NCI-H748 treated with DMSO at 0.1 percent for 48 hours (cell line): ENCODE measurements around the gene CST9.

Experiments used
- DNase-seq: peaks from one replicate; lab custom pipeline; 2025; lab: John Stamatoyannopoulos, UW

The CST9 gene

DNA sequence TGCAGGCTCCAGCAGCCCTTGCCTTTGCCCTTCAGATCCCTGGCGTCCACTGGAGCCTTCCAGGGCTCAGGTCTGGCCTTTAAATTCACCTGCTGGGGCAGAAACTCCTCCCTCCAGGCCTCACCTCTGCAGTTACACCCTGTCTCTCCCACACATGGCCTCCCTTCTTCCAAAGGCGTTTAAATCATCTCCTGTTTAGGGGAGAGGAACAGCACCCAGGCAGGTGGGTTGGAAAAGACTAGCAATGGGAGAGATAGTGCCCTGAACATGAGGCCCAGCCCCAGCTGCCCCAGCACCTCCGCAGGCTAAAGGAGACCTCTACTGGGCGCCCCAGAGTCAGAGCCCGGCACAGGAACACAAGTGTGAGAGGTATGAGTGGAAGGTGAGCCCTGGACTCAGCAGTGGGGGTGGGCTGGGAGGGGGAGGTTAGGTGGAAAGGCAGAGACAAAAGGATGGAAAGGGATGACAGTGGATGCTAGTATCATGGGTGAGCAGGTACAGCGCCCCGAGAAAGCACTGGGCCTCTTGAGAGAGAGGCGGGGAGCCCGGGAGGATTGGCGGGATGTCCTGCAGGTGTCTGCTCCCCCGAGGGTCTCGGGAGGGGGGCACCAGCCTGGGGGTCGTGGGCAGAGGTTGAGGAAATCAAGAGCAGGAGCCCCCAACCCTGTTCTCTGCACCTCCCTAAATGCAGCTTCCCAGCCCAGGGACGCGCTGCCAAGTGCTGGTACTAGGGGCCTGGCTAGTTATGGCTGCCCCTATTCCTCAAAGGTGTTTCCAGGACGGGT is at the start of gene CST9:
Gene CST9, minus strand, starts transcription at position 51 of the 785 bp plus-strand sequence. CDS start 53 bp downstream, outside the sequence.
- DNase-seq, result no peak

GRCh38 chr20:23654717-23655116 is 49.0 kb upstream of the CST9 start:
- no peak for DNase-seq

DNA sequence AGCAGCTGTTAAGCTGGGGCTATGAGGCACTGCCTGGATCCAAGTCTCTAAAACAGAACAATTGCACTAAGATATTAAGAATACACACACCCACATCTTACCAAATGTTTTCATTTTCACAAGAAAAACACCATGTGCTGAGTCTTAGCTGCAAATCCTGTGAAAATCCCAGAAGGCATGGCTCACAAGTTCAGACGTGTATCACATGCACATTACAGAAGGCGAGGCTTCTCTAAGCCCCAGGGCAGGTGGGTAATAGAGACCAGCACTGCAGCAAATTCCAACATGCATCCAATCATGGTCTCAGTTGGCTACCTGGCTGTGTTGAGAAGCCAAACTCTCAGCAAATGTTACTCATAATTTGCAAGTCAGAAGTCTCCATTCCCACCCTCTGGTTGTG is 48.3 kb upstream of the CST9 start:
- no peak for DNase-seq

DNA sequence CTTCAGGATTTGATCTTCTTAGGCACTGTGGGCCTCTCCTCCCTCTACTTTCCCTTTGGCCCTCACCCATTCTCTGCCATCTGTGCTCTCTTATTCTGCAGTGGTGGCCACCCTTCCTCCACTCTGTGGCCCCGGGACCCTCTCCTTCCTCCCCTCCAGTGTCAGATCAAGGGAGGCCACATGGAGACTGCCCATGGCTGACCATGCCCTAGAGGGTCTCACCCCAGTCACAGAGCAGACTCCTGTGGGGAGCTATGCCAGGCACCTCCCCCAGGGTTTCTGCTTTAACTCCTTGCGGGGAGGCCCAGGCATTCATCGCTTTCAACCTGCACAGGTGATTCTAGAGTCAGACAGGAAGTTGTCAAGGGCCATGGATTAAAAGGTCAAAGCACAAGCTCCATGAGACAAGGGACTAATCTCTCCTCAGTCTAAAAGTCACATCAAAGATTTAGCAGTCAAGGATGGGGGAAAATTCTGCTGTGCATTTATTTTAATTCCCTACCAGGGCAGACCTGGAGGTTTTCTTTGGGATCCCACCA is 47.8 kb upstream of the CST9 start:
- DNase-seq, result no peak

DNA sequence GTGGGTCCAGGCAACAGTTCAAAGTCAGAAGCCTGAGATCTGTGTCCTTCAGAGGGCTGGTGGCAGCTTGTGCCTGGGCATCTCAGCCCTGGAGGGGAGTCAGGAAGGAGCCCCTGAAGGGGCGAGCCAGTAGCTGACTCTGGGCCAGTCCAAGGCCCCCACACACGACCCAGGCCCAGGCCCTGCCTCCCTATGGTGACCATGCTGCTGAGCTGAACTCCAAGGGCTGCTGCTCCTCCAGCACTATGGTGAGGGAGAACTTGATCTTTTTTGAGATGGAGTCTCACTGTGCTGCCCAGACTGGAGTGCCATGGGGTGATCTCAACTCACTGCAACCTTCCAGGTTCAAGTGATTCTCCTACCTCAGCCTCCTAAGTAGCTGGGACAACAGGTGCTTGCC is 47.2 kb upstream of the CST9 start:
- DNase-seq, result no peak

GRCh38 chr20:23652371-23652770 is 46.7 kb upstream of the CST9 start:
- DNase-seq, result no peak

GRCh38 chr20:23651117-23651516 is 45.4 kb upstream of the CST9 start:
- no peak for DNase-seq

- DNase-seq, result no peak
Measured at GRCh38 chr20:23649830-23650417, 44.2 kb upstream of the CST9 start.

- no peak for DNase-seq
Measured at GRCh38 chr20:23649242-23649641, 43.5 kb upstream of the CST9 start.

- DNase-seq, result no peak
Measured at GRCh38 chr20:23647346-23647745, 41.6 kb upstream of the CST9 start.

GRCh38 chr20:23646106-23646873 is 40.6 kb upstream of the CST9 start:
- no peak for DNase-seq

DNA sequence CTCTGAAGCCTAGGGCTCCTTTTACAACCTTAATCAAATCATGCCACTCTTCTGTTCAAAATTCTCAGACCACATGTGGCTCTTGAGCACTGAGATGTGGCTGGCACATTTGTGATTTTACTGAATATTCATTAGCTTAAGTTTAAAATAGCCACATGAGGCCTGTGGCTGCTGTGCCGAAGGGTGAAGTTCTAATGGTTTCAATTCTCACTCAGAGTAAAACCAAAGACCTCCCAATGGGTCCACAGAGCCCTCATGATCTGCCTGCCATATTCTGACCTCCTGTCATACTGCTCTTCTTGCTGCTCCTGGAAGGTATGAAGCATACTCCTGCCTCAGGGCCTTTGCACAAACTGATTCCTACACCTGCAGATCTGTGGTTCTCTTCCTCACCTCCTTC is 39.9 kb upstream of the CST9 start:
- no peak for DNase-seq

GRCh38 chr20:23644164-23644563 is 38.4 kb upstream of the CST9 start:
- no peak for DNase-seq

DNA sequence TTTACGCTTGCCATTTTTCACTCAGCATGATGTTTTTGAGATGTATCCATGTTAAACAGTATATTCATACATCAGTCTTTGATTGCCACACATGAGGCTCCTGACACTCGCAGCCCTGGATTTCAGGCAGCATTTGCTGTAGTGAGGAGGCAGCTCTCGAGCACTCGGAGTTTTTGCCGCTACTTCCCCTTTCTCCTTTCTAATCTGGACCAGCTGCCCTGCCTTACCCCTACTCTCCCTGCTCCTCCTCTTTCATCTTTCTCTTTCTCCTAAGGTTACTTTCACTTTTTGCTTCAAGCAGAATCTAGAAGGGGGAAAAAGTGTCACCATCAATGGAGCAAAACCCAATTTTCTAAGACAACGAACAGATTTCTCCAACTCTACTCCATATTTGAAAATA is 37.9 kb upstream of the CST9 start:
- no peak for DNase-seq

DNA sequence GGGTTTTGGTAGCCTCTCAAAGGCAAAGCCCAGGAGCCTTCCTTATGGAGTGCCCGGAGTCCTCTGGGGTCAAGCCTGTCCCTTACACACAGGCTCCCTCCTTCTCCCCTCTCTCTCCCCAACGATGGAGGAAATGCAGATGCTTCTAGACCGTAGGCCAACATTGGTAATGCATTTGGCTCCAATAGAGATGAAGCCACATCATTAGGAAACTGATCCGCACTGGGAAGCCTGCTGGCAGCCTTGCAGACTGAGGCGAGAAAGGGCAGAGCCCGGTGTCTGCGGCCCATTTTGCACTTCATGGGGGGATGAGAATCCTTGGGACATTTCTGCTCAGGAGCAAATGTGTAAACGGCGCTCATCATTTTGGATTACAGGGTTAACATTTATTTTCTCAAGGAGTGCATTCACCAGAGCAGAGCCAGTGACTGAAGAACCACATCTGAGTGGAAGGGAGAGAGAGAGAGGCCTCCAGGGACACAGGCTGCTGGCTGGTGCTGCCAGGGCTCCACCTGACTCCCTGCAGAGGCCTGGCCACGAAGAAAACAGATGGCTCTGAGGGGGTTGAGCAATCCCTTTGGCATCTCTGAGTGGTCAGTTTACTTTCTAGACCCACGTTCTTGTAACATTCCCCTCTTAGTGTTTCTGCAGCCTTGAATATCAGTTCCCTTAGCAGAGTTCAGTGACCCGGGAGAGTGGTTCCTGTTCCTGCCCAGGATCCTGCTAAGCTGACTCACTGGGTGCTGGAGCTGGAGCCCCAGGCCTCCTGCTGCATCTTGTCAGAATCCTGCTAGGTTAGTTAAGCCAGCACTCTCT is 36.4 kb upstream of the CST9 start:
- no peak for DNase-seq

DNA sequence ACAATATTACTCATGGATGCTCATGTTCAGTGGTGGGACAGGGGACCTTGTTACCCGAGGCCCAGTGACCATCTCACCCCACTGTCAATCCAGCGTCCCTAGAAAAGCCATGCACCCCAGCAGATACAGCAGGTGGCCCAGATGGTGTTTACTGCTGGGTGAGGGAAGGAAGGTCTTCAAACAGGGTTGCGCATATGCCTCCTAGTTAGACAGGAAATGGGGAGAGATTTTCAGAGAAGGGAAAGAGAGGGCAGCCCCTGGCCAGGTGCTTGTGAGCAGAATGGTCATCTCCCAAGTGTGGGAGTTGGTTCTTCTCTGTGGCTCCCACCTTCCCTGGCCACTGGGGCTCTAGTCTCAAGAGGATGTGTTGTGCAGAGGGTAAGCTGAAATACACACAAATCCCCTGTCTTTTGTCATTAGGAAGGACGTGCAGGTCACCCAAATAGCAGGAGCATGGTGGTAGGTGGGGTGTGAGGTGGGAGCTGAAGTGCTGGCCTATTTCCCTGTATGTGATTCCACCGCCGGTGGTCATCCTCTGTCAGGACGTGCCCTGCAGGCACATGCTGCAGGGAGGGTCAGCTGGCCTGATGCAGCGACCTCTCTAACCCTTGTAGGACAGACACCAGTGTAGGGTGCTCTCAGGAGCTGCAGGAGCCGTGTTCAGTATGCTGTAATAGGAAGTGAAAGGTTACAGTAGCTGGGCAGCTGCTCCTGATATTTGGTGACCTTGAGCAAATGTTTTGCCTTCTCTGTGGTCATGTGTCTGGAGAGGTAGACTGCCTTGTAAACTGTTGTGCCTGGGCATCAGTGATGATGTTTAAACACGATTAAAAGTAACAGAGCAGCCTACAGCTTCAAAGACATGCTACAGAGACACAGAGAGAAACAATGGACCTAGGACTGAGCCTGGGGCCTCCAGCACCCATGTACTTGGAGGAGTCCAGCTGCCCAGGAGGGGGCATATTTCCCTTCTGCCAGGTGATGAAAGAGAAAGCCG is 35.3 kb upstream of the CST9 start:
- DNase-seq, result no peak

GRCh38 chr20:23640018-23640601 is 34.4 kb upstream of the CST9 start:
- DNase-seq, result no peak

GRCh38 chr20:23639490-23639958 is 33.8 kb upstream of the CST9 start:
- no peak for DNase-seq

DNA sequence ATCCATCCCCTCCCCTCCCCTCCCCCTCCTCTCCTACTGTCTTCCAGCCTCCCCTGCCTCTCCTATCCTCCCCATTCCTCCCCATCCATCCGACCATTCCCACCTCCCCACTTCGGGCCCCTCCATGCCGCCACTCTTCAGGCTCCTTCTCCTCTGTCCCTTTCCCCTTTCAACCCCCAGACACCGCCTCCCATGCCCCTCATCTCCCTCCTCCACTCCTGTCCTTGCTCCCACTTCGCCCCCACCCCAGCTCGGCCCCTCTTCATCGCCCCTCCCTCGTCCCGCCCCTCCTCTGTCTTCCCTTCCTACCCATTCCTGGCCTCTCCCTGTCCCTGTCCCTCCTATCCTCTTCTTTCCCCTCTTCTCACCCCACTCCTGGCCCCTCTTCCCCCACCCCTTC is 32.6 kb upstream of the CST9 start:
- no peak for DNase-seq
